Spleen (tissue), 11 donors: ENCODE measurements around the gene EDNRA. TPM values are rescaled to one million over a fixed set of nuclear protein-coding genes. Genes with fewer than 3 reads are reported as not detected.
A peak's percentile ranks its signal among the peaks of the same experiment; 100 is the strongest.

Experiments
- DNase-seq: peaks from one replicate; pipeline ENCODE4 v3.0.0-alpha.2; 2020
- H3K27ac ChIP-seq, 8 donors: fragments of 200-600 bp; sonication (generic) in 7 of 8; 1 replicate in 4 of 8; 2 replicates in 4 of 8; pipeline versions ENCODE4 v1.5.0 to v1.8.0; 2016 to 2021; ENCODE audit warnings: inconsistent platforms in 4 of 8, mild to moderate bottlenecking in 4 of 8, moderate library complexity in 1 of 8
- H3K27me3 ChIP-seq, 7 donors: fragments of 200-600 bp; sonication (generic) in 6 of 7; replicated peaks in 1 of 7; 1 replicate in 4 of 7; 2 replicates in 3 of 7; pipeline versions ENCODE4 v1.5.0 to v1.8.0; 2016 to 2021; ENCODE audit warnings: inconsistent platforms in 3 of 7, mild to moderate bottlenecking in 1 of 7
- H3K36me3 ChIP-seq, 6 donors: fragments of 200-600 bp; sonication (generic) in 5 of 6; 1 replicate in 4 of 6; 2 replicates in 2 of 6; pipeline versions ENCODE4 v1.5.0 to v1.8.0; 2016 to 2021; ENCODE audit warnings: inconsistent platforms in 2 of 6
- H3K4me1 ChIP-seq, 6 donors: fragments of 200-600 bp; sonication (generic) in 5 of 6; 1 replicate in 3 of 6; 2 replicates in 3 of 6; pipeline versions ENCODE4 v1.5.0 to v1.8.0; 2016 to 2021; ENCODE audit warnings: inconsistent platforms in 3 of 6
- H3K4me3 ChIP-seq, 8 donors: fragments of 200-600 bp; sonication (generic) in 7 of 8; 1 replicate in 4 of 8; 2 replicates in 4 of 8; pipeline versions ENCODE4 v1.5.0 to v1.8.0; 2016 to 2021; ENCODE audit warnings: inconsistent platforms in 4 of 8, mild to moderate bottlenecking in 4 of 8, moderate library complexity in 2 of 8
- H3K9me3 ChIP-seq, 8 donors: fragments of 200-600 bp; sonication (generic) in 7 of 8; 1 replicate in 4 of 8; 2 replicates in 4 of 8; pipeline versions ENCODE4 v1.5.0 to v1.8.0; 2016 to 2021; ENCODE audit warnings: inconsistent platforms in 4 of 8
- CTCF ChIP-seq, 11 experiments: fragments of 200-600 bp in 7 of 11; fragments of 450-650 bp in 4 of 11; sonication (generic) in 4 of 11; IDR thresholded peaks in 8 of 11; conservative IDR thresholded peaks in 3 of 11; 1 replicate in 7 of 11; 2 replicates in 4 of 11; pipeline versions ENCODE4 v1.4.0 to v1.8.0; 2016 to 2021; ENCODE audit warnings: antibody characterized with exemption in 11 of 11, inconsistent platforms in 4 of 11, mild to moderate bottlenecking in 1 of 11
- POLR2A ChIP-seq, 3 donors: fragments of 450-650 bp; IDR thresholded peaks; one replicate each; pipeline ENCODE4 v1.5.1; 2017; ENCODE audit warnings: antibody characterized with exemption in 3 of 3, mild to moderate bottlenecking in 1 of 3
- POLR2AphosphoS5 ChIP-seq, 3 donors: sonication (generic); formaldehyde crosslinking; IDR thresholded peaks; one replicate each; pipeline ENCODE4 v1.5.1; 2017; ENCODE audit warnings: antibody characterized with exemption in 3 of 3
- WGBS, 5 donors: extraction: QIAGEN DNeasy Blood & Tissue Kit in 3 of 5; methylation state at CpG; one replicate each; pipeline versions ENCODE4 v1.1.5 to v1.1.7; 2013 to 2018; 5-methylcytosine and 5-hydroxymethylcytosine counted together
- intact Hi-C: fragments of 100-400 bp; cut with DNase I; formaldehyde crosslinking; loops from one replicate; pipeline ENCODE4 v1.15.0; 2023; ENCODE audit warnings: low total_unique reads
- polyA plus RNA-seq, 3 donors: library from polyadenylated mRNA; stranded (reverse); fragments of 200-250 nt; gene quantifications; one replicate each; pipeline ENCODE4 v1.2.1, GENCODE V29; 2013
- total RNA-seq, 7 donors: library from RNA; depleted of rRNA in 3 of 7; stranded (reverse); fragments of >200 nt in 3 of 7; fragmentation: NEBNext Ultra II Directional in 4 of 7; extraction: Animal tissue kit (Norgen Biotek cat#: 25700) in 4 of 7; gene quantifications; one replicate each; pipeline versions ENCODE4 v1.1.0 to v1.2.1, GENCODE V29; 2016 to 2021
- donor health status: healthy with polysubstance abuse.
- donor health status: DM: no; HTN: no; CAD: no; lungs with moderate emphysema.
- donor health status: DM: no; HTN: no; CAD: no.
- donor health status: Bipolar disorder and iron deficiency.
- donor health status: healthy.
- donor health status: DM: no; HTN: no; CAD: no.
- donor health status: DM: yes; HTN: yes; CAD: no.

EDNRA gene
- total and polyA plus RNA-seq, 10 donors, result 1.0 to 21.4 (median 8.7) TPM

DNA sequence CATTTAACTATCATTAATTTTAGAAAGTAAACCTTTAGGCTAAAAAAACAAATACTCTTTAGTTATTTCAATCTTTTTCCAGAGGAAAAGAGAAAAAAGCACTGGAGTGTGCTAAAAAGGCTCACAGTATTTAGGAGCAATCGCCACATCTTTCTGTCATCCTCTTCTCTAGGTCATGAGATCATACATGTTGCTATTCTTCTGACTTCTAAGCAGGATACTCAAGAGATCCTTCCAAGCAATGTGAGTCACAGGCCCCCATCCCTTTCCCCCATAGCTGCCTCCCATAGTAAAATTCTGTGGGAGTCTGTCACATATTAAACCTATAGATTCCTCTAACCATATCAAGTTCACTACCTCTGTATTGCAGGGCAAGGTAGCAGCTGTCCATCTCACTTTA is 7.7 kb downstream of the EDNRA start:
- H3K9me3 ChIP-seq, result no peaks in the 10 kb centered on the region
- DNase-seq, result no peak
- 84 to 89% (median 88%) methylated on average over 1 of the region's 1 CpG for WGBS, 5 donors
- TF ChIP-seq POLR2A (IDR thresholded peaks at IDR 0.05) (no peak), POLR2AphosphoS5 (IDR thresholded peaks at IDR 0.05) (no peak), CTCF (IDR thresholded peaks at IDR 0.05 in 8 of 11, conservative IDR thresholded peaks at IDR 0.05 in 3 of 11) (no peak)
- H3K36me3 ChIP-seq, result no peaks in the 10 kb centered on the region
- H3K27ac ChIP-seq, result no peak overlapping the region
- no peak overlapping the region for H3K4me3 ChIP-seq
- peaks cover 0 to 5% (median 0%) of the 10 kb centered on the region in 6 donors for H3K4me1 ChIP-seq
- H3K27me3 ChIP-seq, result peaks cover 0 to 2% (median 0%) of the 10 kb centered on the region in 7 donors
- intact Hi-C loops, result no loop called here

DNA sequence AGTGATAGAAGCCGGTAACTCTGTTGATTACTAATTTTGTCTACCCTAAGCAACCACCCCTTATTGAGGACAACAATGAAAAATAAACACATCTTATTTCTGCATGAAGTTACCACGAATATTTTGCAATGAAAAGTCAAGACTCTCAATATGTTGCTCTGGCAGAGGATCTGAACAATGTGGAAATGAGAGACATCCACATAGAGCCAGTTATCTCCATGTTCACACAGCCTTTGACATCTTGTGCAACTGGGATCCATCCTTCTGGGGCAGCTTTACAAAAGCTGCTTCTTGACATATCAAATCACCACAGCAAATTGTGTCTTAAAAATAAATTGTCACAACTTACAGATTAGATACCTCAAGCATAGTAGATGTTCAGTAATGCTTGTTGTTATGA is 10.2 kb downstream of the EDNRA start:
- intact Hi-C loops, result no loop called here
- Histone ChIP-seq H3K4me1 (peaks cover 0 to 5% (median 0%) of the 10 kb centered on the region in 6 donors), H3K27me3 (no peaks in the 10 kb centered on the region), H3K4me3 (no peak overlapping the region), H3K36me3 (no peaks in the 10 kb centered on the region), H3K27ac (no peak overlapping the region), H3K9me3 (no peaks in the 10 kb centered on the region)
- no peak for TF ChIP-seq CTCF (IDR thresholded peaks at IDR 0.05 in 8 of 11, conservative IDR thresholded peaks at IDR 0.05 in 3 of 11)
- TF ChIP-seq POLR2A (IDR thresholded peaks at IDR 0.05), result no peak
- no peak for TF ChIP-seq POLR2AphosphoS5 (IDR thresholded peaks at IDR 0.05)
- 54 to 89% (median 76%) methylated on average over 2 of the region's 2 CpGs for WGBS, 5 donors
- DNase-seq, result no peak

DNA sequence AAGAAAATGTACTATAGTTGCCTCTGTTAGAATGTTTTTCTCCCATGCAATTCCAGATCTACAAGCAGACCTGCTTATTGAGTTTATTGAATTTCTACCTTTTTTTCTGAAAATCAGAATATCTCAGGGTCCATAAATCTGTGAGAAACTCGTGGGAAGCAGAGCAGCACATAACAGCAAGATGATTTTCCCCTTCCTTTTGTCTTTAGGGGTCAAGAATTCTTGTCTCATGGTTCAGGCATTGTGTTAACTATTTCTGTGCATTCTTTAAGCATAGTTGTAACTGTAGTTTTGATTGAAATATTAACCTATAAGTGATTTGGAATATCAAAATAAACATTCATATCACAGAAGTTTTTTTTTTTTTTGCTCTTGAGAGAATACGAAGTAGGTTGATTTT is 11.4 kb downstream of the EDNRA start:
- H3K4me1 ChIP-seq, result peaks cover 0 to 5% (median 0%) of the 10 kb centered on the region in 6 donors
- WGBS, 5 donors, result 32 to 44% (median 38%) methylated on average over 2 of the region's 2 CpGs
- peak overlapping the region in 1 of 8 donors; percentile 13 for H3K27ac ChIP-seq
- no peak overlapping the region for H3K4me3 ChIP-seq
- H3K36me3 ChIP-seq, result no peaks in the 10 kb centered on the region
- intact Hi-C loops, result no loop called here
- TF ChIP-seq POLR2A (IDR thresholded peaks at IDR 0.05) (no peak), CTCF (IDR thresholded peaks at IDR 0.05 in 8 of 11, conservative IDR thresholded peaks at IDR 0.05 in 3 of 11) (no peak), POLR2AphosphoS5 (IDR thresholded peaks at IDR 0.05) (no peak)
- no peaks in the 10 kb centered on the region for H3K9me3 ChIP-seq
- no peaks in the 10 kb centered on the region for H3K27me3 ChIP-seq
- DNase-seq, result no peak

GRCh38 chr4:147492761-147493160 is 11.9 kb downstream of the EDNRA start:
- TF ChIP-seq POLR2A (IDR thresholded peaks at IDR 0.05) (no peak), POLR2AphosphoS5 (IDR thresholded peaks at IDR 0.05) (peak in 1 of 3 donors; percentile 32)
- 35 to 50% (median 46%) methylated on average over 6 of the region's 6 CpGs for WGBS, 5 donors
- no peak for DNase-seq
- H3K27me3 ChIP-seq, result no peaks in the 10 kb centered on the region
- H3K4me1 ChIP-seq, result peaks cover 0 to 5% (median 0%) of the 10 kb centered on the region in 6 donors
- H3K27ac ChIP-seq, result peak overlapping the region in 1 of 8 donors; percentile 13
- no peak overlapping the region for H3K4me3 ChIP-seq
- H3K36me3 ChIP-seq, result no peaks in the 10 kb centered on the region
- no peaks in the 10 kb centered on the region for H3K9me3 ChIP-seq
- intact Hi-C loops, result no loop called here

DNA sequence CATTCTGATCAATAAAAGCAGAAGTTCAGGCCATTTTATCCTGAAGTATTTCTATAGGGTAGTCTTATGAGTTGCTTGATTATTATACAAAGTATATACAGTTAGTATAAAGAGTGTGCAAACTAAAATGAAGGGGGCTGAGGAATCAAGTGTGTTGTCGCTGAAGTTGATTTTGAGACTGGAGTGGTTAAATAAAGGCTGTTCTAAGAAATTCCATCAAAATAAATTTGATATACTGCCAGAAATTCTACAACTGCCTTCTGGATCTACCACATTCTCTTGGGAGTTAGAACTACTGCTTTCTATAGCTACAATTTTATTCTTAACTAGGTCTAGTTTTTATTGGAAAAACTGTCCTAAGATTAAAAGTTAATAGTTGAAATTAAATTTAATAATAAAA is 12.4 kb downstream of the EDNRA start:
- no peak for TF ChIP-seq POLR2A (IDR thresholded peaks at IDR 0.05)
- TF ChIP-seq CTCF (IDR thresholded peaks at IDR 0.05 in 8 of 11, conservative IDR thresholded peaks at IDR 0.05 in 3 of 11), result no peak
- TF ChIP-seq POLR2AphosphoS5 (IDR thresholded peaks at IDR 0.05), result no peak
- H3K27me3 ChIP-seq, result no peaks in the 10 kb centered on the region
- intact Hi-C loops, result no loop called here
- H3K4me1 ChIP-seq, result peaks cover 0 to 5% (median 0%) of the 10 kb centered on the region in 6 donors
- DNase-seq, result no peak
- H3K4me3 ChIP-seq, result no peak overlapping the region
- H3K27ac ChIP-seq, result no peak overlapping the region
- 79 to 90% (median 88%) methylated on average over 1 of the region's 1 CpG for WGBS, 5 donors
- H3K9me3 ChIP-seq, result no peaks in the 10 kb centered on the region
- no peaks in the 10 kb centered on the region for H3K36me3 ChIP-seq
